Amniotic stem cell (primary cell): ENCODE data around the gene CCDC82.

ENCODE experiments used
- DNase-seq: peaks from one replicate; lab custom pipeline; 2025; lab: John Stamatoyannopoulos, UW

CCDC82 gene

GRCh38 chr11:96306933-96307775, 82.6 kb downstream of the CCDC82 start:
- peak; percentile 92 for DNase-seq

GRCh38 chr11:96306600-96306932, 83.1 kb downstream of the CCDC82 start:
- DNase-seq, result no peak

- DNase-seq, result no peak
Observed at GRCh38 chr11:96306071-96306470, 83.6 kb downstream of the CCDC82 start.

- no peak for DNase-seq
Observed at GRCh38 chr11:96303980-96304379, 85.7 kb downstream of the CCDC82 start.

- DNase-seq, result peak; percentile 47
Observed at GRCh38 chr11:96303064-96303463, 86.6 kb downstream of the CCDC82 start.
